Lower leg skin (tissue), 3 donors: ENCODE measurements around the gene SNAPC1.

ENCODE experiments used
- CTCF ChIP-seq, 3 donors: fragments of 450-650 bp; IDR thresholded peaks; one replicate each; pipeline ENCODE4 v1.5.1; 2016; ENCODE audit warnings: antibody characterized with exemption in 3 of 3, mild to moderate bottlenecking in 3 of 3, moderate library complexity in 2 of 3
- POLR2A ChIP-seq, 2 donors: fragments of 450-650 bp; IDR thresholded peaks; one replicate each; pipeline ENCODE4 v1.6.1; 2016 to 2017; ENCODE audit warnings: antibody characterized with exemption in 2 of 2, mild to moderate bottlenecking in 1 of 2, moderate library complexity in 1 of 2

- no peak for TF ChIP-seq CTCF (IDR thresholded peaks at IDR 0.05)
- TF ChIP-seq POLR2A (IDR thresholded peaks at IDR 0.05): no peak
These were observed 2.3 kb downstream of the SNAPC1 start for GRCh38 chr14:61764342-61765122.
